A673 (cell line): ENCODE results near the gene CCDC171. TPM values are rescaled to one million over a fixed set of nuclear protein-coding genes. Genes with fewer than 3 reads are reported as not detected.

Source experiments
- BruUV-seq: library from RNA; stranded (reverse); fragments of 400-500 nt; replicated peaks from 2 replicates; lab custom pipeline; 2021; lab: Mats Ljungman, UMichigan
- CTCF ChIA-PET: fragments of 300-600 bp; sonication (Branson Sonifier 250); formaldehyde crosslinking; loops from one replicate; lab custom pipeline; 2022; ENCODE audit warnings: antibody characterized with exemption; lab: Charles Lee
- POLR2A ChIA-PET: fragments of 300-600 bp; sonication (Branson Sonifier 250); formaldehyde crosslinking; loops from one replicate; lab custom pipeline; 2022; ENCODE audit warnings: antibody characterized with exemption; ENCODE audit not compliant: low non-redundant PET; lab: Charles Lee
- DNase-seq: peaks from one replicate; pipeline ENCODE4 v3.0.0-alpha.2; 2015; ENCODE audit warnings: low spot score
- H3K27ac ChIP-seq: fragments of 200-600 bp; sonication (generic); 2 replicates; pipeline ENCODE4 v1.5.1; 2016; ENCODE audit warnings: mixed run types, low read depth, mild to moderate bottlenecking, mixed read lengths, antibody characterized with exemption, low read length; ENCODE audit not compliant: poor library complexity, severe bottlenecking
- H3K27me3 ChIP-seq: fragments of 200-600 bp; sonication (generic); replicated peaks from 2 replicates; pipeline ENCODE4 v1.6.1; 2017; ENCODE audit warnings: mixed run types, low read depth, mild to moderate bottlenecking, mixed read lengths, antibody characterized with exemption, low read length; ENCODE audit not compliant: insufficient read depth, poor library complexity
- H3K36me3 ChIP-seq: fragments of 200-600 bp; sonication (generic); 2 replicates; pipeline ENCODE4 v1.6.1; 2016; ENCODE audit warnings: mixed run types, mild to moderate bottlenecking, mixed read lengths, antibody characterized with exemption, low read length; ENCODE audit not compliant: insufficient read depth, poor library complexity, severe bottlenecking
- H3K4me1 ChIP-seq: fragments of 200-600 bp; sonication (generic); 2 replicates; pipeline ENCODE4 v1.6.1; 2017; ENCODE audit warnings: mixed run types, mild to moderate bottlenecking, mixed read lengths, antibody characterized with exemption, low read length; ENCODE audit not compliant: insufficient read depth, poor library complexity, severe bottlenecking
- H3K4me3 ChIP-seq: fragments of 200-600 bp; sonication (generic); 2 replicates; pipeline ENCODE4 v1.5.1; 2016; ENCODE audit warnings: low read depth, mixed run types, mild to moderate bottlenecking, mixed read lengths, low read length; ENCODE audit not compliant: poor library complexity, severe bottlenecking
- H3K9me3 ChIP-seq: fragments of 200-600 bp; sonication (generic); 2 replicates; pipeline ENCODE4 v1.6.1; 2016; ENCODE audit warnings: mixed run types, low read depth, mild to moderate bottlenecking, mixed read lengths, antibody characterized with exemption, low read length; ENCODE audit not compliant: poor library complexity, severe bottlenecking
- EZH2 ChIP-seq: fragments of 200-600 bp; sonication (generic); IDR thresholded peaks from 2 replicates; pipeline ENCODE4 v1.6.1; 2017; ENCODE audit warnings: borderline replicate concordance, low read depth, mild to moderate bottlenecking, mixed read lengths, antibody characterized with exemption, low read length; ENCODE audit not compliant: poor library complexity, severe bottlenecking
- intact Hi-C: fragments of 100-400 bp; cut with micrococcal nuclease; formaldehyde crosslinking; loops from one replicate; pipeline ENCODE4 v1.10.0; 2022; ENCODE audit not compliant: unreplicated experiment
- total RNA-seq: library from RNA; stranded (reverse); gene quantifications from 2 replicates; pipeline ENCODE4 v1.2.3, GENCODE V29; 2021
- TF ChIP-seq, protein P1 (sequence below): fragments of 300-800, 200-600 bp; sonication (generic); conservative IDR thresholded peaks from 2 replicates; pipeline ENCODE4 v1.5.1; 2017; ENCODE audit warnings: low read depth, mild to moderate bottlenecking, antibody characterized with exemption, low read length, moderate library complexity, mixed read lengths

Gene CCDC171
- total RNA-seq, 1 experiment from 2014 or later: 72.5 TPM

DNA sequence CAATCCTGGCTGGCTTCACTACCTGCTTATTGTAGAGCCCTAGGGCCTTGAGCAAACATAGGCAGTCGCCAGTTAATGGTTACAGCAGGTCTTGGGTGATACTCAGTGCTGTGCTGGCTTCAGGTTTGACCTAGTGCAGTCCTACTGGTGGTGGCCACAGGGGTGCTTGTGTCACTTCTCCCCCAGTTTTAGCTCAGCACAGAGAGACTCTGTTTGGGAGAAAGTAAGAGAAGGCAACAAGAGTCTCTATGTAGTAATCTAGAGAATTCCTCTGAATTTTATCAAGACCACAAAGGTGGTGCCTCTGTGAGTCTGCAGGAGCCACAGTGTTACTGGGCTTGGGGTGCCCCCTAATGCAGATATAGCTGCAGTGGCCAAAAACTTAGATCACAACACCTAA lies 165.6 kb downstream of the CCDC171 start:
- H3K4me3 ChIP-seq: no peak overlapping the region
- H3K9me3 ChIP-seq: no peaks in the 10 kb centered on the region
- ChIA-PET CTCF (no interaction called here), POLR2A (no interaction called here)
- no peaks in the 10 kb centered on the region for H3K4me1 ChIP-seq
- DNase-seq: no peak
- TF ChIP-seq EZH2: no peak
- TF ChIP-seq, protein P1, sequence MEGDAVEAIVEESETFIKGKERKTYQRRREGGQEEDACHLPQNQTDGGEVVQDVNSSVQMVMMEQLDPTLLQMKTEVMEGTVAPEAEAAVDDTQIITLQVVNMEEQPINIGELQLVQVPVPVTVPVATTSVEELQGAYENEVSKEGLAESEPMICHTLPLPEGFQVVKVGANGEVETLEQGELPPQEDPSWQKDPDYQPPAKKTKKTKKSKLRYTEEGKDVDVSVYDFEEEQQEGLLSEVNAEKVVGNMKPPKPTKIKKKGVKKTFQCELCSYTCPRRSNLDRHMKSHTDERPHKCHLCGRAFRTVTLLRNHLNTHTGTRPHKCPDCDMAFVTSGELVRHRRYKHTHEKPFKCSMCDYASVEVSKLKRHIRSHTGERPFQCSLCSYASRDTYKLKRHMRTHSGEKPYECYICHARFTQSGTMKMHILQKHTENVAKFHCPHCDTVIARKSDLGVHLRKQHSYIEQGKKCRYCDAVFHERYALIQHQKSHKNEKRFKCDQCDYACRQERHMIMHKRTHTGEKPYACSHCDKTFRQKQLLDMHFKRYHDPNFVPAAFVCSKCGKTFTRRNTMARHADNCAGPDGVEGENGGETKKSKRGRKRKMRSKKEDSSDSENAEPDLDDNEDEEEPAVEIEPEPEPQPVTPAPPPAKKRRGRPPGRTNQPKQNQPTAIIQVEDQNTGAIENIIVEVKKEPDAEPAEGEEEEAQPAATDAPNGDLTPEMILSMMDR: no peak
- H3K36me3 ChIP-seq: no peaks in the 10 kb centered on the region
- BruUV-seq: no TSS peak
- H3K27ac ChIP-seq: no peak overlapping the region
- intact Hi-C loops: no loop called here
- no peaks in the 10 kb centered on the region for H3K27me3 ChIP-seq

DNA sequence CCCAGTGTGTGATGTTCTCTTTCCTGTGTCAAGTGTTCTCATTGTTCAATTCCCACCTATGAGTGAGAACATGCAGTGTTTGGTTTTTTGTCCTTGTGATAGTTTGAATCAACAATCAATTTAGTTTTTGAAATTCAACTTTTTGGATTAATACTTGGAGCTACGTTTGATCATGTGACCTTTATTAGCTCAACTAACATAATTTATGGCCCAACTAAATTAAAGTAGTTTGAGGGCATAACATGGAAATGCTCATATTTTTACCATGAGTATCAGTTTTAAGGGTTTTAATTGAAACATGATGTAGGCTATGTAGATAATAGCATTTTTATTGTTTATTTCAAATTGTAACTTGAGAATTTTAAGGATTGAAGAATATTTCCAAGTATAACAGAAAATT lies 168.0 kb downstream of the CCDC171 start:
- Histone ChIP-seq H3K4me3 (no peak overlapping the region), H3K36me3 (no peaks in the 10 kb centered on the region), H3K9me3 (no peaks in the 10 kb centered on the region), H3K27ac (no peak overlapping the region), H3K4me1 (no peaks in the 10 kb centered on the region), H3K27me3 (no peaks in the 10 kb centered on the region)
- no peak for TF ChIP-seq EZH2
- TF ChIP-seq, protein P1: no peak
- ChIA-PET CTCF (no interaction called here), POLR2A (no interaction called here)
- DNase-seq: no peak
- no TSS peak for BruUV-seq
- intact Hi-C loops: no loop called here

DNA sequence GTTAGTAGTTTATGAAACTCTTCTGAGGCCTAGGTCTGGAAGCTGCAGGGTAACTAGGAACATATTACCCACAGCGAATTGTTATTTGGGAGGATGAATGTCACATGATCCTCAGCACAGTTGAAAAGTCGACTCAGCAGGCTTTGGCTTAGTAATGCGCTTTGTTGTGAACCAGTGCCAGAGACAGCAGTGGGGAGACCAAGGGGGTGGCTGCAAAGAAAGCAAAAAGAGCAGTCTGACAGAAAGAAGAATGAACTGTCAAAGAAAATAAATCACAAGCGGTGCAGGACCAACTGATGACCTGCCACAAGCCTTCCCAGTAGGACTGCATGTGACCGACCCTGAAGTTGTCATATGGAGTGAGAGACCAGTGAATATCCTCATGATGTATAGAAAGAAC lies 170.0 kb downstream of the CCDC171 start:
- intact Hi-C loops: no loop called here
- Histone ChIP-seq H3K4me1 (no peaks in the 10 kb centered on the region), H3K4me3 (no peak overlapping the region), H3K9me3 (no peaks in the 10 kb centered on the region), H3K36me3 (no peaks in the 10 kb centered on the region), H3K27ac (no peak overlapping the region), H3K27me3 (no peaks in the 10 kb centered on the region)
- TF ChIP-seq EZH2: no peak
- TF ChIP-seq, protein P1: no peak
- DNase-seq: peak; percentile 2
- CTCF ChIA-PET: no interaction called here
- BruUV-seq: no TSS peak
- POLR2A ChIA-PET: no interaction called here
